ENCODE measurements around the gene UBE2M. TPM values are rescaled to one million over a fixed set of nuclear protein-coding genes. Genes with fewer than 3 reads are reported as not detected.
"Not testable (repeated sequence)": the region's sequence is repeated elsewhere in the genome, so short reads cannot be mapped to it uniquely, and the experiment has no call there.

Gene UBE2M
- total RNA-seq, 1 donor from 2014 or later, result 116 TPM

- Histone ChIP-seq H3K27ac (replicated peaks) (peak overlapping the region; percentile 97), H3K9me3 (replicated peaks) (no peaks in the 10 kb centered on the region), H3K4me1 (peaks cover 37% of the 10 kb centered on the region), H3K36me3 (peaks cover 55% of the 10 kb centered on the region), H3K27me3 (ENCODE audit: low read depth) (no peaks in the 10 kb centered on the region), H3K4me3 (peak overlapping the region; percentile 81)
- TF ChIP-seq CTCF (IDR thresholded peaks at IDR 0.05; ENCODE audit: borderline replicate concordance), result no peak
- intact Hi-C loops (cut with micrococcal nuclease), result no loop called here
- no peak for DNase-seq
Observed at GRCh38 chr19:58546019-58546530, 12.3 kb downstream of the UBE2M start.

- Histone ChIP-seq H3K27ac (replicated peaks) (peak overlapping the region; percentile 97), H3K27me3 (ENCODE audit: low read depth) (no peaks in the 10 kb centered on the region), H3K4me3 (peak overlapping the region; percentile 81), H3K36me3 (peaks cover 49% of the 10 kb centered on the region), H3K9me3 (replicated peaks) (no peaks in the 10 kb centered on the region), H3K4me1 (peaks cover 37% of the 10 kb centered on the region)
- DNase-seq, result no peak
- no peak for TF ChIP-seq CTCF (IDR thresholded peaks at IDR 0.05; ENCODE audit: borderline replicate concordance)
- intact Hi-C loops (cut with micrococcal nuclease), result no loop called here
Observed at GRCh38 chr19:58545286-58546018, 13.0 kb downstream of the UBE2M start.

GRCh38 chr19:58544591-58545285, 13.7 kb downstream of the UBE2M start:
- peak overlapping the region; percentile 97 for H3K27ac ChIP-seq (replicated peaks)
- no peaks in the 10 kb centered on the region for H3K9me3 ChIP-seq (replicated peaks)
- intact Hi-C loops (cut with micrococcal nuclease), result no loop called here
- no peak for DNase-seq
- H3K4me1 ChIP-seq, result peaks cover 37% of the 10 kb centered on the region
- no peaks in the 10 kb centered on the region for H3K27me3 ChIP-seq (ENCODE audit: low read depth)
- H3K4me3 ChIP-seq, result peak overlapping the region; percentile 81
- TF ChIP-seq CTCF (IDR thresholded peaks at IDR 0.05; ENCODE audit: borderline replicate concordance), result no peak
- peaks cover 42% of the 10 kb centered on the region for H3K36me3 ChIP-seq

- intact Hi-C loops (cut with micrococcal nuclease), result no loop called here
- peak within 1 kb of the TSS; percentile 81 for H3K4me3 ChIP-seq
Observed at GRCh38 chr19:58543826-58544590, 14.4 kb downstream of the UBE2M start, which contains the start of gene TRIM28. TRIM28 (plus strand) TSS chr19:58544064; CDS start chr19:58544758, 694 bp downstream.

GRCh38 chr19:58542641-58543372, 15.6 kb downstream of the UBE2M start:
- DNase-seq; intact Hi-C loops (cut with micrococcal nuclease); H3K9me3 ChIP-seq (replicated peaks): not testable (repeated sequence)
- H3K27ac ChIP-seq (replicated peaks), result peak overlapping the region; percentile 97
- peak overlapping the region; percentile 81 for H3K4me3 ChIP-seq
- peaks cover 23% of the 10 kb centered on the region for H3K36me3 ChIP-seq
- peaks cover 11% of the 10 kb centered on the region for H3K27me3 ChIP-seq (ENCODE audit: low read depth)
- H3K4me1 ChIP-seq, result peaks cover 45% of the 10 kb centered on the region

More at GRCh38 chr19:58543826-58544590, 14.4 kb downstream of the UBE2M start, which contains the start of gene TRIM28:
- Histone ChIP-seq H3K27me3 (ENCODE audit: low read depth) (no peaks in the 10 kb centered on the region), H3K4me1 (peaks cover 37% of the 10 kb centered on the region), H3K9me3 (replicated peaks) (no peaks in the 10 kb centered on the region), H3K36me3 (peaks cover 35% of the 10 kb centered on the region), H3K27ac (replicated peaks) (peak within 1 kb of the TSS; percentile 97)
- DNase-seq, result peak; percentile 98
- peak; percentile 21 for TF ChIP-seq CTCF (IDR thresholded peaks at IDR 0.05; ENCODE audit: borderline replicate concordance)

- DNase-seq; H3K36me3 ChIP-seq; H3K27ac ChIP-seq (replicated peaks); H3K9me3 ChIP-seq (replicated peaks); H3K4me3 ChIP-seq; intact Hi-C loops (cut with micrococcal nuclease): not testable (repeated sequence)
- Histone ChIP-seq H3K27me3 (ENCODE audit: low read depth) (peaks cover 25% of the 10 kb centered on the region), H3K4me1 (peaks cover 15% of the 10 kb centered on the region)
Observed at GRCh38 chr19:58539169-58539559, 19.2 kb downstream of the UBE2M start.
